GM15510 (cell line): ENCODE measurements around the gene SYAP1.

Experiments used
- POLR2A ChIP-seq: IDR thresholded peaks from 3 replicates; pipeline ENCODE4 v1.6.1; 2011; ENCODE audit warnings: borderline replicate concordance; ENCODE audit not compliant: insufficient read length; ENCODE audit errors: extremely low read depth

Gene SYAP1

DNA sequence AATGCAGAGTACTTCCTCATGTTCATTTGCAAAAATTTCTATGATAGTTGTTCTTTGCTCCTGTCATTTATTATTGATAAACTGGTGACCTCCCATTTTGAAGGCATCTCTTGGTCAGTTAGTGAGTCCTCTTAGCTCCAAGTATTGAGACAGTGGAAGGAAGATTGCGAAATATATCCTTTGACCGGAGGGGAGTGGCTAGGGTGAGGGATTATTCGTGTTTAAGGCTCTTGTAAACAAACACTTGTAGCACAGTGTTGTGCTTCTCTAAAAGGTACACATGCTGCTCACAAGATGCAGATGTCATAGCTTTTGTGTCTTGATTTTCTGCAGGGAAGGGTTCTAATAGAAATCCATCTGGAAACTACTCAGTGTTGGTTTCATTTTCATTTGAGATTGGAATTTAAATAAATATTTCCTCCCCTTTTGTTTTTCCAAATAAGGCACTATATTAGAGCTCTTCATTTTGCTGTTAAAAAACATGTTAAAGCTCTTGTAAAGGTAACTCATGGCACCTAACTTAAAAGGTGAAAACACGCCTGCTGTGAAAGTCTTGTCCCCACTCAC lies 88.6 kb downstream of the SYAP1 start:
- TF ChIP-seq POLR2A: no peak

DNA sequence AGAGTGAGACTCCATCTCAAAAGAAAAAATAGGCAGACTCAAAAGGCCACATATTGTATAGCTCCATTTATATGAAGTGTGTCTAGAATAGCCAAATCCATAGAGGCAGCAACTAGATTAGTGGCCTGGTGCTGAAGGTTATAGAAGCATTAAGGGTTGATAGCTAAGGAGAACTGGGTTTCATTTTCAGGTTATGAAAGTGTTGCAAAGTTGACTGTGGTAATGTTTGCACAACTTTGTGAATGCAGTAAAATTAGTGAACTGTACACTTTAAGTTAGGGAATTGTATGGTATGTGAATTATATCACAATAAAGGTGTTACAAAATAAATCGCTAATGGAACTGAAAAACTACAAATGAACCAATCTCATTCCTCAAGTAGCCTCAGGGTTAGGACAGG lies 95.2 kb downstream of the SYAP1 start:
- no peak for TF ChIP-seq POLR2A
